SH-SY5Y (cell line): ENCODE results near the gene DIP2C.

ENCODE experiments used
- GATA2 ChIP-seq: IDR thresholded peaks from 2 replicates; pipeline ENCODE4 v1.6.1; 2011; ENCODE audit warnings: mild to moderate bottlenecking, low read depth, low read length
- GATA3 ChIP-seq: IDR thresholded peaks from 2 replicates; pipeline ENCODE4 v1.6.1; 2011; ENCODE audit warnings: low read depth, mild to moderate bottlenecking, low read length, moderate library complexity

DNA sequence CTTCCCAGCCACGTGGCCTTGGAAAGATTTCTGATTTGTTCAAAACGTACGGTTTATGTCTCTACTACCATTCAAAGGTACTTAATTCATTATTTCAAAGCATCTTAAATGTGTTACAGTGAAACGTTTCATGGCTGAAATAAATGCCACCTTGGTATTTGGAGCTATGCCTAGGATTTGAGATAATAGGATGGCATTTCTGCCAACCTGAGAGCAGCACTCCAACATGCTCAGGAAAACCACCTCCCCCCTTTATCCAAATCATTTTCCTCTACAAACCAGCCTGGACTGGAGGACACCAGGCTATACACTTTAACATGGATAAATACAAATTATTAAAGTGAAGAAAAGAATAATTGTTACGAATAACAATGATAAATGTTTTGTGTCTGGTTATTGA, 293.4 kb downstream of the DIP2C start:
- TF ChIP-seq GATA2 (no peak), GATA3 (no peak)
